Measurements from ENCODE around the gene AREG.

DNA sequence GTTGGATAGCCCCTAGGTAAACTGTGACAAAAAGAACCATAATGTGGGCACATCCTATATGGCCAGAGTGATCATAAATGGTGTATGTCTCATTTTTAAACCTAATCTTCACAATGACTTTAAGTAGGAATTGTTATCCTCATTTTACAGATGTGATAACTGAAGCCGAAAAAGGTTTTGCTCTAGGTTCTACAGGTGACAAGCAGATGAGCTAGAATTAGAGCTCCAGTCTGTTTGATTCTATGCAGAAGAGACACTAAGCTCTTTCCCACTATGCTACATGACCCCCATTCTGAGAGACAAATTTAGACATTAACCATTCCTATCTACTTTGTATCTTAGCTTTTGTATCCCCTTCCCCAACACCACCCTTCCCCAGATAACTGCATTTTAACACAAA, 2.0 kb downstream of the AREG start:
- TF ChIP-seq NR2C1 (IDR thresholded peaks at IDR 0.05): no peak
- no peak for TF ChIP-seq NR2C1 (tag; IDR thresholded peaks at IDR 0.05)
- TF ChIP-seq, protein P1, sequence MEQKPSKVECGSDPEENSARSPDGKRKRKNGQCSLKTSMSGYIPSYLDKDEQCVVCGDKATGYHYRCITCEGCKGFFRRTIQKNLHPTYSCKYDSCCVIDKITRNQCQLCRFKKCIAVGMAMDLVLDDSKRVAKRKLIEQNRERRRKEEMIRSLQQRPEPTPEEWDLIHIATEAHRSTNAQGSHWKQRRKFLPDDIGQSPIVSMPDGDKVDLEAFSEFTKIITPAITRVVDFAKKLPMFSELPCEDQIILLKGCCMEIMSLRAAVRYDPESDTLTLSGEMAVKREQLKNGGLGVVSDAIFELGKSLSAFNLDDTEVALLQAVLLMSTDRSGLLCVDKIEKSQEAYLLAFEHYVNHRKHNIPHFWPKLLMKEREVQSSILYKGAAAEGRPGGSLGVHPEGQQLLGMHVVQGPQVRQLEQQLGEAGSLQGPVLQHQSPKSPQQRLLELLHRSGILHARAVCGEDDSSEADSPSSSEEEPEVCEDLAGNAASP (IDR thresholded peaks at IDR 0.05): no peak
- TF ChIP-seq, protein P2, sequence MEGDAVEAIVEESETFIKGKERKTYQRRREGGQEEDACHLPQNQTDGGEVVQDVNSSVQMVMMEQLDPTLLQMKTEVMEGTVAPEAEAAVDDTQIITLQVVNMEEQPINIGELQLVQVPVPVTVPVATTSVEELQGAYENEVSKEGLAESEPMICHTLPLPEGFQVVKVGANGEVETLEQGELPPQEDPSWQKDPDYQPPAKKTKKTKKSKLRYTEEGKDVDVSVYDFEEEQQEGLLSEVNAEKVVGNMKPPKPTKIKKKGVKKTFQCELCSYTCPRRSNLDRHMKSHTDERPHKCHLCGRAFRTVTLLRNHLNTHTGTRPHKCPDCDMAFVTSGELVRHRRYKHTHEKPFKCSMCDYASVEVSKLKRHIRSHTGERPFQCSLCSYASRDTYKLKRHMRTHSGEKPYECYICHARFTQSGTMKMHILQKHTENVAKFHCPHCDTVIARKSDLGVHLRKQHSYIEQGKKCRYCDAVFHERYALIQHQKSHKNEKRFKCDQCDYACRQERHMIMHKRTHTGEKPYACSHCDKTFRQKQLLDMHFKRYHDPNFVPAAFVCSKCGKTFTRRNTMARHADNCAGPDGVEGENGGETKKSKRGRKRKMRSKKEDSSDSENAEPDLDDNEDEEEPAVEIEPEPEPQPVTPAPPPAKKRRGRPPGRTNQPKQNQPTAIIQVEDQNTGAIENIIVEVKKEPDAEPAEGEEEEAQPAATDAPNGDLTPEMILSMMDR (IDR thresholded peaks at IDR 0.05 in 2 of 3, conservative IDR thresholded peaks at IDR 0.05 in 1 of 3; ENCODE audit: insufficient read depth in 2 of 3, low read depth in 1 of 3, low read length in 3 of 3): no peak

Measured in K562 (cell line).